NCI-H1694 treated with DMSO at 0.1 percent for 48 hours (cell line): ENCODE results near the gene POLG.
"Not testable (repeated sequence)": the region's sequence is repeated elsewhere in the genome, so short reads cannot be mapped to it uniquely, and the experiment has no call there.

Experiments
- DNase-seq: peaks from one replicate; lab custom pipeline; 2025; lab: John Stamatoyannopoulos, UW

POLG gene

GRCh38 chr15:89282631-89283030 is 52.0 kb downstream of the POLG start:
- DNase-seq = no peak

GRCh38 chr15:89278307-89278706 is 56.3 kb downstream of the POLG start:
- DNase-seq = no peak

- DNase-seq = not testable (repeated sequence)
Measured at GRCh38 chr15:89277281-89277680, 57.3 kb downstream of the POLG start.
